ENCODE measurements around the gene FNIP2. TPM values are rescaled to one million over a fixed set of nuclear protein-coding genes. Genes with fewer than 3 reads are reported as not detected.

The FNIP2 gene
- total and polyA plus RNA-seq, 9 of the 15 experiments (the other 6 are each of a cell fraction or from before 2014, with no cell fraction given) = 1.7 to 15.5 (median 8.3) TPM

DNA sequence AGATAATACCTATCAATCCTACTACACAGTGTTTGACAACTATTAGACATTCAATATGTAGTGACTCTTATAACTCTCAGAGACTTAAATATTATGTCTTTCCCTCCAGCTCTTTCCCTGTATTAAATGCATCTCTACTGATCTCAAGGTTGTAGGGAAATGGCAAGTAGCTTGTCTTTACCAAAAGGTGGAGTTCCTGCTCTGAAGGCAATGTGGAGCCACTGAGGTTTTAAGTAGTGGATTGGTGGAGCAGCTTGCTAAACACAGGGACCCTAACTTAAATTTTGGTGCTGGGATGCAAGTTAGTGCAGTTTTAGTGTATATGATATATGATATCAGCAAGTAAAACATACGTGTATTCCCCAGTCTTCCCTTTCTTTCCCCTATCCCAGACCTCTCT, 13.1 kb downstream of the FNIP2 start:
- POLR2A ChIA-PET = interaction anchor here (0.5 to 2.3 kb wide), 2 partner anchors 12 to 21 kb away, joined by 3 to 8 read pairs; no protein-coding TSS in a partner anchor
- H3K27me3 ChIP-seq (ENCODE audit: control insufficient read depth in 2 of 2, insufficient read depth in 2 of 2, low read length in 2 of 2) = no peaks in the 10 kb centered on the region
- H3K36me3 ChIP-seq (ENCODE audit: control insufficient read depth, insufficient read depth, low read length) = no peaks in the 10 kb centered on the region
- H3K79me2 ChIP-seq (ENCODE audit: control insufficient read depth, insufficient read depth, low read length) = peaks cover 44% of the 10 kb centered on the region
- peaks cover 5% of the 10 kb centered on the region; the same call in 1 of the 2 replicates for H4K20me1 ChIP-seq (replicated peaks; ENCODE audit: control insufficient read depth, insufficient read depth, low read length)
- no peak overlapping the region for H3K4me3 ChIP-seq
- WGBS (ENCODE audit: insufficient coverage, low coverage, missing lambda C conversion rate) = 6% methylated on average over 1 of the region's 1 CpG
- peaks cover 6 to 42% of the 10 kb centered on the region in 2 experiments for H3K4me1 ChIP-seq (replicated peaks in 1 of 2; ENCODE audit: control insufficient read depth in 2 of 2, insufficient read depth in 2 of 2, low read length in 2 of 2)
- H3K4me2 ChIP-seq (ENCODE audit: insufficient read depth, low read length) = no peak overlapping the region
- intact Hi-C loops (cut with micrococcal nuclease) = no loop called here
- in situ Hi-C loops (cut with MboI) = no loop called here
- FAIRE-seq = no peak
- no peaks in the 10 kb centered on the region for H3K9me1 ChIP-seq (ENCODE audit: control insufficient read depth, insufficient read depth, low read length)
- ATAC-seq = peak; percentile 44
- no peak overlapping the region for H3K27ac ChIP-seq (ENCODE audit: extremely low read depth, low read depth, low read length)
- no peak for DNase-seq (ENCODE audit: extremely low read depth in 1 of 4, low spot score in 3 of 4)
- TF ChIP-seq HMGN3 (IDR thresholded peaks at IDR 0.05; ENCODE audit: borderline replicate concordance, extremely low read depth, insufficient read length, low read depth, low read length) = no peak
- TF ChIP-seq, protein P1, sequence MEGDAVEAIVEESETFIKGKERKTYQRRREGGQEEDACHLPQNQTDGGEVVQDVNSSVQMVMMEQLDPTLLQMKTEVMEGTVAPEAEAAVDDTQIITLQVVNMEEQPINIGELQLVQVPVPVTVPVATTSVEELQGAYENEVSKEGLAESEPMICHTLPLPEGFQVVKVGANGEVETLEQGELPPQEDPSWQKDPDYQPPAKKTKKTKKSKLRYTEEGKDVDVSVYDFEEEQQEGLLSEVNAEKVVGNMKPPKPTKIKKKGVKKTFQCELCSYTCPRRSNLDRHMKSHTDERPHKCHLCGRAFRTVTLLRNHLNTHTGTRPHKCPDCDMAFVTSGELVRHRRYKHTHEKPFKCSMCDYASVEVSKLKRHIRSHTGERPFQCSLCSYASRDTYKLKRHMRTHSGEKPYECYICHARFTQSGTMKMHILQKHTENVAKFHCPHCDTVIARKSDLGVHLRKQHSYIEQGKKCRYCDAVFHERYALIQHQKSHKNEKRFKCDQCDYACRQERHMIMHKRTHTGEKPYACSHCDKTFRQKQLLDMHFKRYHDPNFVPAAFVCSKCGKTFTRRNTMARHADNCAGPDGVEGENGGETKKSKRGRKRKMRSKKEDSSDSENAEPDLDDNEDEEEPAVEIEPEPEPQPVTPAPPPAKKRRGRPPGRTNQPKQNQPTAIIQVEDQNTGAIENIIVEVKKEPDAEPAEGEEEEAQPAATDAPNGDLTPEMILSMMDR (IDR thresholded peaks at IDR 0.05 in 2 of 3, conservative IDR thresholded peaks at IDR 0.05 in 1 of 3; ENCODE audit: insufficient read depth in 2 of 3, low read depth in 1 of 3, low read length in 3 of 3) = peak in 1 of 3 experiments; percentile 21; a peak in 2 of 6 replicates
- no peak for TF ChIP-seq ASH1L (IDR thresholded peaks at IDR 0.05; ENCODE audit: borderline replicate concordance, low read depth, partially characterized antibody)
- TF ChIP-seq RAD21 (CRISPR knock-in tag; conservative IDR thresholded peaks at IDR 0.05 in 1 of 2, IDR thresholded peaks at IDR 0.05 in 1 of 2) = 0 out of 4 replicates have a peak, but pooled peaks of 1 of the 2 experiments have one; percentile 11
- TF ChIP-seq ARID1B (IDR thresholded peaks at IDR 0.05) = no peak
- no peak for TF ChIP-seq KAT7 (CRISPR knock-in tag; IDR thresholded peaks at IDR 0.05; ENCODE audit: borderline replicate concordance)
- peak; percentile 18; the same call in 1 of the 2 replicates for TF ChIP-seq CBFA2T3 (IDR thresholded peaks at IDR 0.05)
- no peak for TF ChIP-seq CXXC5 (CRISPR knock-in tag; IDR thresholded peaks at IDR 0.05)
- no peak overlapping the region for H3K9ac ChIP-seq (ENCODE audit: insufficient read depth in 1 of 2, low read depth in 2 of 2, low read length in 2 of 2)
- BruUV-seq (replicated peaks) = no TSS peak
- no peak overlapping the region for H2AFZ ChIP-seq (ENCODE audit: low read depth, low read length)
- H3K9me3 ChIP-seq (replicated peaks; ENCODE audit: control insufficient read depth, insufficient read depth, low read depth, low read length) = no peaks in the 10 kb centered on the region
- CTCF ChIA-PET (ENCODE audit: low intra/inter-chr PET ratio) = interaction anchor here (1.3 kb wide), 1 partner anchor 68 kb away, joined by 4 read pairs; no protein-coding TSS in a partner anchor

Measured in K562 (cell line).